ENCODE data around the gene SBNO2.

DNA sequence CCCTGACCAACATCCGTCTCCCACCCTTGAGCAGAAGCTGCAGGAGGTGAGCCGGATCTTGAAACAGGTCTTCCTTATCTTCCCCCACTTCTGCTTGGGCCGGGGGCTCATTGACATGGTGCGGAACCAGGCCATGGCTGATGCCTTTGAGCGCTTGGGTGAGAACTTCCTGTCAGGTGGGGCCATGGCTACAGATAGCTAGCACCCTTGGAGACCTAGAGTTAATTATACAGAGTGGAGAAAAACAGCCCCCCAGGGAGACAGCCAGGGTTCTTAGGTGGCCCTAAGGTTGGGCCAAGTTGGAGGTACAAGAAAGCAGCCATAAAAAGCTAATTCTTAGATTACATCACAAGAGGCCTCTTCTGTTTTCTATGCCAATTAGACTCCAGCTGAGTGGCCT, 116.0 kb downstream of the SBNO2 start:
- TF ChIP-seq, protein P1, sequence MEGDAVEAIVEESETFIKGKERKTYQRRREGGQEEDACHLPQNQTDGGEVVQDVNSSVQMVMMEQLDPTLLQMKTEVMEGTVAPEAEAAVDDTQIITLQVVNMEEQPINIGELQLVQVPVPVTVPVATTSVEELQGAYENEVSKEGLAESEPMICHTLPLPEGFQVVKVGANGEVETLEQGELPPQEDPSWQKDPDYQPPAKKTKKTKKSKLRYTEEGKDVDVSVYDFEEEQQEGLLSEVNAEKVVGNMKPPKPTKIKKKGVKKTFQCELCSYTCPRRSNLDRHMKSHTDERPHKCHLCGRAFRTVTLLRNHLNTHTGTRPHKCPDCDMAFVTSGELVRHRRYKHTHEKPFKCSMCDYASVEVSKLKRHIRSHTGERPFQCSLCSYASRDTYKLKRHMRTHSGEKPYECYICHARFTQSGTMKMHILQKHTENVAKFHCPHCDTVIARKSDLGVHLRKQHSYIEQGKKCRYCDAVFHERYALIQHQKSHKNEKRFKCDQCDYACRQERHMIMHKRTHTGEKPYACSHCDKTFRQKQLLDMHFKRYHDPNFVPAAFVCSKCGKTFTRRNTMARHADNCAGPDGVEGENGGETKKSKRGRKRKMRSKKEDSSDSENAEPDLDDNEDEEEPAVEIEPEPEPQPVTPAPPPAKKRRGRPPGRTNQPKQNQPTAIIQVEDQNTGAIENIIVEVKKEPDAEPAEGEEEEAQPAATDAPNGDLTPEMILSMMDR (IDR thresholded peaks at IDR 0.05 in 8 of 11, conservative IDR thresholded peaks at IDR 0.05 in 3 of 11): no peak
- TF ChIP-seq POLR2AphosphoS5 (IDR thresholded peaks at IDR 0.05) (no peak), POLR2A (IDR thresholded peaks at IDR 0.05) (no peak)

Measured in spleen (tissue), 7 donors.